MCF 10A (cell line): ENCODE results near the gene FAM83G. TPM values are rescaled to one million over a fixed set of nuclear protein-coding genes. Genes with fewer than 3 reads are reported as not detected.

Source experiments
- BruUV-seq: library from RNA; stranded (reverse); fragments of 400-500 nt; replicated peaks from 2 replicates; lab custom pipeline; 2021; lab: Mats Ljungman, UMichigan
- CTCF ChIA-PET: fragments of 300-600 bp; sonication (Branson Sonifier 250); formaldehyde crosslinking; extraction: SDS; loops from one replicate; lab custom pipeline; 2021; ENCODE audit warnings: antibody characterized with exemption, inconsistent platforms; lab: Yijun Ruan, JAX
- POLR2A ChIA-PET: fragments of 300-600, 350-650 bp; sonication (Branson Sonifier 250); formaldehyde crosslinking; extraction: SDS; loops from one replicate; lab custom pipeline; 2020; ENCODE audit warnings: antibody characterized with exemption, inconsistent platforms; lab: Yijun Ruan, JAX
- DNase-seq: peaks from one replicate; pipeline ENCODE4 v3.0.0-alpha.2; 2018; ENCODE audit not compliant: unreplicated experiment
- H3K27ac Mint-ChIP-seq: one replicate; pipeline ENCODE4 v1.8.0; 2022; ENCODE audit warnings: mild to moderate bottlenecking, low read depth, mixed read lengths; ENCODE audit not compliant: unreplicated experiment
- H3K27me3 Mint-ChIP-seq: one replicate; pipeline ENCODE4 v1.8.0; 2022; ENCODE audit warnings: mixed read lengths; ENCODE audit not compliant: insufficient read depth, unreplicated experiment
- H3K36me3 Mint-ChIP-seq: one replicate; pipeline ENCODE4 v1.8.0; 2022; ENCODE audit warnings: mild to moderate bottlenecking, moderate library complexity, mixed read lengths; ENCODE audit not compliant: insufficient read depth, unreplicated experiment
- H3K4me1 Mint-ChIP-seq: one replicate; pipeline ENCODE4 v1.8.0; 2022; ENCODE audit warnings: mixed read lengths; ENCODE audit not compliant: insufficient read depth, unreplicated experiment
- H3K4me3 Mint-ChIP-seq: one replicate; pipeline ENCODE4 v1.8.0; 2022; ENCODE audit warnings: mild to moderate bottlenecking, moderate library complexity, mixed read lengths; ENCODE audit not compliant: unreplicated experiment
- H3K9me3 Mint-ChIP-seq: one replicate; pipeline ENCODE4 v1.8.0; 2022; ENCODE audit warnings: mixed read lengths; ENCODE audit not compliant: unreplicated experiment
- CTCF ChIP-seq: fragments of 200-600 bp; IDR thresholded peaks from one replicate; pipeline ENCODE4 v1.8.0; 2022; ENCODE audit warnings: antibody characterized with exemption, mild to moderate bottlenecking; ENCODE audit not compliant: unreplicated experiment
- intact Hi-C: fragments of 100-400 bp; cut with micrococcal nuclease; formaldehyde crosslinking; loops from 2 replicates; pipeline ENCODE4 v1.14.1; 2022
- total RNA-seq: library from RNA; stranded (reverse); gene quantifications from 2 replicates; pipeline ENCODE4 v1.2.3, GENCODE V29; 2022

The FAM83G gene
- total RNA-seq, 1 experiment from 2014 or later, result 50.1 TPM

GRCh38 chr17:18955009-18955408, 49.6 kb downstream of the FAM83G start:
- peaks cover 11% of the 10 kb centered on the region for H3K27me3 Mint-ChIP-seq
- no peaks in the 10 kb centered on the region for H3K4me1 Mint-ChIP-seq
- no peaks in the 10 kb centered on the region for H3K9me3 Mint-ChIP-seq
- no peak overlapping the region for H3K4me3 Mint-ChIP-seq
- no TSS peak for BruUV-seq
- DNase-seq, result no peak
- TF ChIP-seq CTCF, result no peak
- intact Hi-C loops, result no loop called here
- no peaks in the 10 kb centered on the region for H3K36me3 Mint-ChIP-seq
- CTCF ChIA-PET, result interaction anchor here (0.6 kb wide), 1 partner anchor 15 kb away, joined by 3 read pairs; no protein-coding TSS in a partner anchor
- no peak overlapping the region for H3K27ac Mint-ChIP-seq
- POLR2A ChIA-PET, result interaction anchor here (0.8 kb wide), 1 partner anchor 51 kb away, joined by 4 read pairs; no protein-coding TSS in a partner anchor

- no peak overlapping the region for H3K27ac Mint-ChIP-seq
- H3K36me3 Mint-ChIP-seq, result no peaks in the 10 kb centered on the region
- intact Hi-C loops, result no loop called here
- H3K4me1 Mint-ChIP-seq, result no peaks in the 10 kb centered on the region
- CTCF ChIA-PET, result no interaction called here
- TF ChIP-seq CTCF, result no peak
- POLR2A ChIA-PET, result interaction anchor here (0.8 kb wide), 1 partner anchor 51 kb away, joined by 4 read pairs; no protein-coding TSS in a partner anchor
- H3K9me3 Mint-ChIP-seq, result no peaks in the 10 kb centered on the region
- H3K4me3 Mint-ChIP-seq, result no peak overlapping the region
- H3K27me3 Mint-ChIP-seq, result peaks cover 17% of the 10 kb centered on the region
- no TSS peak for BruUV-seq
- no peak for DNase-seq
These were observed 50.2 kb downstream of the FAM83G start for GRCh38 chr17:18954321-18954720.

GRCh38 chr17:18953231-18953728, 51.3 kb downstream of the FAM83G start:
- POLR2A ChIA-PET, result no interaction called here
- no peak for DNase-seq
- intact Hi-C loops, result no loop called here
- Mint-ChIP-seq H3K27me3 (peaks cover 20% of the 10 kb centered on the region), H3K36me3 (no peaks in the 10 kb centered on the region), H3K4me3 (no peak overlapping the region), H3K4me1 (no peaks in the 10 kb centered on the region), H3K27ac (no peak overlapping the region), H3K9me3 (no peaks in the 10 kb centered on the region)
- no peak for TF ChIP-seq CTCF
- no TSS peak for BruUV-seq
- CTCF ChIA-PET, result no interaction called here

- Mint-ChIP-seq H3K4me1 (no peaks in the 10 kb centered on the region), H3K27ac (no peak within 1 kb of the TSS), H3K9me3 (no peaks in the 10 kb centered on the region), H3K27me3 (peaks cover 23% of the 10 kb centered on the region), H3K4me3 (no peak within 1 kb of the TSS), H3K36me3 (no peaks in the 10 kb centered on the region)
- CTCF ChIA-PET, result interaction anchor here (0.5 to 1.3 kb wide), 3 partner anchors 9 to 587 kb away, joined by 3 to 9 read pairs (median 4); no protein-coding TSS in a partner anchor
- POLR2A ChIA-PET, result no interaction called here
- no TSS peak for BruUV-seq
- no peak for DNase-seq
- intact Hi-C loops, result no loop called here
- no peak for TF ChIP-seq CTCF
These were observed 52.4 kb downstream of the FAM83G start, which contains the start of gene SLC5A10 for GRCh38 chr17:18951941-18952842. TSS of gene SLC5A10 (plus strand) at chr17:18952165. CDS start at chr17:18952206, 41 bp downstream.
